Heart left ventricle (tissue), 13 donors: ENCODE measurements around the gene ING4.

ENCODE experiments used
- CTCF ChIP-seq, 12 donors: fragments of 200-600 bp; sonication (generic) in 4 of 12; IDR thresholded peaks; one replicate each; pipeline versions ENCODE4 v1.5.0 to v1.8.0; 2018 to 2022; ENCODE audit warnings: antibody characterized with exemption in 12 of 12, mild to moderate bottlenecking in 5 of 12
- POLR2A ChIP-seq, 2 donors: fragments of 450-650 bp; IDR thresholded peaks; one replicate each; pipeline ENCODE4 v1.6.1; 2017; ENCODE audit warnings: antibody characterized with exemption in 2 of 2, mild to moderate bottlenecking in 2 of 2, moderate library complexity in 2 of 2
- donor health status: ischemic (EF 13 %, LVEDD 7.1; RV severe dilation, severe dysfunction).
- donor health status: DM: no; HTN: yes; CAD: no.
- donor health status: DM: no; HTN: no; CAD: no.
- donor health status: ischemic (EF 25% LVEDD 6.9; RV normal size, moderate dysfunction).
- donor health status: ischemic (EF 25% LVEDD 5.7; RV mildly dilated, moderate dysfunction).
- donor health status: ischemic (EF 35%, LVEDD 5.7; RV mildly dilated, moderate dysfunction).
- donor health status: nonischemic (EF 11% LVEDD 7.7; RV severe dilation, severe dysfunction).
- donor health status: DM: yes; HTN: yes; CAD: no.
- donor health status: PGD.
- donor health status: ischemic (EF 29% LVEDD 5.4; RV normal size, mild dysfunction).
- donor health status: nonischemic (EF 23%, LVEDD 6.1; RV moderate dilation, normal function).

GRCh38 chr12:6644903-6645302 is 18.0 kb downstream of the ING4 start:
- TF ChIP-seq CTCF (IDR thresholded peaks at IDR 0.05), result peak in 7 of 12 donors; percentile 9 to 49 (median 21)
- no peak for TF ChIP-seq POLR2A (IDR thresholded peaks at IDR 0.05)
